Measurements from ENCODE around the gene IL17RE. TPM values are rescaled to one million over a fixed set of nuclear protein-coding genes. Genes with fewer than 3 reads are reported as not detected.

IL17RE gene
- total and polyA plus RNA-seq, 2 of the 13 experiments (the other 11 are each of a cell fraction or from before 2014, with no cell fraction given), result 14.5 to 24.1 TPM

- no peak for TF ChIP-seq CEBPZ (IDR thresholded peaks at IDR 0.05; ENCODE audit: low read length)
- no peak; the same call in 1 of the 2 replicates for TF ChIP-seq ZNF224 (CRISPR knock-in tag; IDR thresholded peaks at IDR 0.05)
- TF ChIP-seq SALL2 (CRISPR knock-in tag; IDR thresholded peaks at IDR 0.05), result no peak
- TF ChIP-seq ZNF333 (CRISPR knock-in tag; IDR thresholded peaks at IDR 0.05; ENCODE audit: borderline replicate concordance), result peak; percentile 80
- TF ChIP-seq RNF219 (CRISPR knock-in tag; IDR thresholded peaks at IDR 0.05), result no peak
- no peak for TF ChIP-seq U2AF2 (IDR thresholded peaks at IDR 0.05; ENCODE audit: low read depth, low read length)
- peak; percentile 53; the same call in 1 of the 2 replicates for TF ChIP-seq ZNF350 (CRISPR knock-in tag; IDR thresholded peaks at IDR 0.05; ENCODE audit: borderline replicate concordance, low read depth)
- no peak for TF ChIP-seq TRAFD1 (CRISPR knock-in tag; IDR thresholded peaks at IDR 0.05; ENCODE audit: borderline replicate concordance)
- TF ChIP-seq ZNF275 (CRISPR knock-in tag; IDR thresholded peaks at IDR 0.05; ENCODE audit: borderline replicate concordance), result peak; percentile 46; the same call in 1 of the 2 replicates
- TF ChIP-seq SP1 (IDR thresholded peaks at IDR 0.05), result no peak
- peak; percentile 9; the same call in 1 of the 2 replicates for TF ChIP-seq SP1 (CRISPR knock-in tag; IDR thresholded peaks at IDR 0.05)
- no peak for TF ChIP-seq CREB1 (IDR thresholded peaks at IDR 0.05)
- no peak for TF ChIP-seq CREB1 (CRISPR knock-in tag; IDR thresholded peaks at IDR 0.05)
- TF ChIP-seq MEF2D (CRISPR knock-in tag; IDR thresholded peaks at IDR 0.05), result no peak
- TF ChIP-seq TEAD2 (CRISPR knock-in tag; IDR thresholded peaks at IDR 0.05), result peak; percentile 26; the same call in 1 of the 2 replicates
- peak; percentile 79; the same call in 1 of the 2 replicates for TF ChIP-seq MYC (CRISPR knock-in tag; IDR thresholded peaks at IDR 0.05; ENCODE audit: borderline replicate concordance)
- TF ChIP-seq ZNF503 (CRISPR knock-in tag; IDR thresholded peaks at IDR 0.05), result peak; percentile 46
Measured at GRCh38 chr3:9932843-9933560, 30.4 kb downstream of the IL17RE start (continued).

Measured in HepG2 (cell line).